ENCODE data around the gene TRPV4. TPM values are rescaled to one million over a fixed set of nuclear protein-coding genes. Genes with fewer than 3 reads are reported as not detected.

Gene TRPV4
- total RNA-seq, 2 experiments from 2014 or later = 2.1 TPM; not detected in 1

GRCh38 chr12:109829667-109830066 is 3.5 kb downstream of the TRPV4 start:
- DNase-seq (ENCODE audit: low spot score) = no peak
- no peak overlapping the region for H3K4me3 ChIP-seq (ENCODE audit: low read depth, low read length, poor library complexity, severe bottlenecking)
- no peak overlapping the region for H2AFZ ChIP-seq (ENCODE audit: low read length)
- H4K20me1 ChIP-seq (ENCODE audit: insufficient read depth, low read length) = no peaks in the 10 kb centered on the region
- H3K9me3 ChIP-seq (ENCODE audit: low read length) = no peaks in the 10 kb centered on the region
- POLR2A ChIA-PET = interaction anchor here (0.8 to 0.9 kb wide), 2 partner anchors 14 to 17 kb away, joined by 3 read pairs; no protein-coding TSS in a partner anchor
- CTCF ChIA-PET (ENCODE audit: unreplicated experiment) = interaction anchor here (1.1 kb wide), 1 partner anchor 16 kb away, joined by 3 read pairs; no protein-coding TSS in a partner anchor
- no peaks in the 10 kb centered on the region for H3K4me1 ChIP-seq (ENCODE audit: insufficient read depth, low read length, poor library complexity, severe bottlenecking)
- BruUV-seq (replicated peaks) = no TSS peak
- intact Hi-C loops (cut with micrococcal nuclease; ENCODE audit: unreplicated experiment) = no loop called here
- H3K27ac ChIP-seq (ENCODE audit: low read depth, low read length, poor library complexity, severe bottlenecking) = no peak overlapping the region
- no peaks in the 10 kb centered on the region for H3K36me3 ChIP-seq (ENCODE audit: insufficient read depth, low read length)
- no peak overlapping the region for H3K4me2 ChIP-seq (ENCODE audit: low read length)
- no peaks in the 10 kb centered on the region for H3K9me2 ChIP-seq (ENCODE audit: insufficient read depth, low read length)
- H3K79me2 ChIP-seq (ENCODE audit: insufficient read depth, low read depth, low read length) = no peaks in the 10 kb centered on the region
- TF ChIP-seq EZH2phosphoT487 (IDR thresholded peaks at IDR 0.05; ENCODE audit: borderline replicate concordance, low read depth, low read length) = no peak
- TF ChIP-seq CTCF (conservative IDR thresholded peaks at IDR 0.05; ENCODE audit: low read length) = no peak

GRCh38 chr12:109828754-109829511 is 4.3 kb downstream of the TRPV4 start:
- ChIA-PET POLR2A (interaction anchor here (0.8 to 0.9 kb wide), 2 partner anchors 14 to 18 kb away, joined by 3 read pairs; no protein-coding TSS in a partner anchor), CTCF (ENCODE audit: unreplicated experiment) (interaction anchor here (1.1 kb wide), 1 partner anchor 17 kb away, joined by 3 read pairs; no protein-coding TSS in a partner anchor)
- no peak for DNase-seq (ENCODE audit: low spot score)
- H3K36me3 ChIP-seq (ENCODE audit: insufficient read depth, low read length) = no peaks in the 10 kb centered on the region
- no peaks in the 10 kb centered on the region for H3K4me1 ChIP-seq (ENCODE audit: insufficient read depth, low read length, poor library complexity, severe bottlenecking)
- no peaks in the 10 kb centered on the region for H3K9me2 ChIP-seq (ENCODE audit: insufficient read depth, low read length)
- BruUV-seq (replicated peaks) = no TSS peak
- no peak overlapping the region for H2AFZ ChIP-seq (ENCODE audit: low read length)
- intact Hi-C loops (cut with micrococcal nuclease; ENCODE audit: unreplicated experiment) = no loop called here
- no peaks in the 10 kb centered on the region for H3K79me2 ChIP-seq (ENCODE audit: insufficient read depth, low read depth, low read length)
- no peak overlapping the region for H3K4me2 ChIP-seq (ENCODE audit: low read length)
- H3K4me3 ChIP-seq (ENCODE audit: low read depth, low read length, poor library complexity, severe bottlenecking) = no peak overlapping the region
- TF ChIP-seq EZH2phosphoT487 (IDR thresholded peaks at IDR 0.05; ENCODE audit: borderline replicate concordance, low read depth, low read length) = no peak
- no peak for TF ChIP-seq CTCF (conservative IDR thresholded peaks at IDR 0.05; ENCODE audit: low read length)
- no peaks in the 10 kb centered on the region for H3K9me3 ChIP-seq (ENCODE audit: low read length)
- no peak overlapping the region for H3K27ac ChIP-seq (ENCODE audit: low read depth, low read length, poor library complexity, severe bottlenecking)
- no peaks in the 10 kb centered on the region for H4K20me1 ChIP-seq (ENCODE audit: insufficient read depth, low read length)

Data from OCI-LY7 (cell line).